Activated CD8-positive, alpha-beta memory T cell treated with anti-CD3 and anti-CD28 coated beads, Interleukin-2, amount 50 U/mL, for 48 hours (primary cell): ENCODE measurements around the gene SPR.
A peak's percentile ranks its signal among the peaks of the same experiment; 100 is the strongest.

Experiments used
- DNase-seq: peaks from one replicate; pipeline ENCODE4 v3.0.0-alpha.2; 2020

SPR gene

DNA sequence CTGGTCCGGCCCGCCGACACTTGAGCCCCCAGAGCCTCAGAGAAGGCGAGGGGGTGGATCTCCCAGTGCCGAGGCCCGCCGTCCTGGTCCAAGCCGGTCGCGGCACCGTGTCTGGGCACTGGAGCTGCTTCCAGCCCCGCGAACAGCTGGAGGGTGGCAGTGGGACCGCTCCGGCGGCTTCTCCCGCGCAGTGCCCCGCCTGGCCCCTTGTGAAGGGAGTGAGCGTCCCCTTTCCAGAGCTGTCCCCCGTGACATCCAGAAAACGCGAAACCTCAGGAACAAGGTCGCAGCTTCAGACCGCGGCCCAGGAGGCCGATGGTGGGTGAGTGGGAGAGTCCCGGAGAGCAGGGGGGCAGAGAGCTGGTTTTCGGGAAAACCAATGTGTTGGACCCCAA lies 29.5 kb downstream of the SPR start:
- DNase-seq: peak; percentile 61

DNA sequence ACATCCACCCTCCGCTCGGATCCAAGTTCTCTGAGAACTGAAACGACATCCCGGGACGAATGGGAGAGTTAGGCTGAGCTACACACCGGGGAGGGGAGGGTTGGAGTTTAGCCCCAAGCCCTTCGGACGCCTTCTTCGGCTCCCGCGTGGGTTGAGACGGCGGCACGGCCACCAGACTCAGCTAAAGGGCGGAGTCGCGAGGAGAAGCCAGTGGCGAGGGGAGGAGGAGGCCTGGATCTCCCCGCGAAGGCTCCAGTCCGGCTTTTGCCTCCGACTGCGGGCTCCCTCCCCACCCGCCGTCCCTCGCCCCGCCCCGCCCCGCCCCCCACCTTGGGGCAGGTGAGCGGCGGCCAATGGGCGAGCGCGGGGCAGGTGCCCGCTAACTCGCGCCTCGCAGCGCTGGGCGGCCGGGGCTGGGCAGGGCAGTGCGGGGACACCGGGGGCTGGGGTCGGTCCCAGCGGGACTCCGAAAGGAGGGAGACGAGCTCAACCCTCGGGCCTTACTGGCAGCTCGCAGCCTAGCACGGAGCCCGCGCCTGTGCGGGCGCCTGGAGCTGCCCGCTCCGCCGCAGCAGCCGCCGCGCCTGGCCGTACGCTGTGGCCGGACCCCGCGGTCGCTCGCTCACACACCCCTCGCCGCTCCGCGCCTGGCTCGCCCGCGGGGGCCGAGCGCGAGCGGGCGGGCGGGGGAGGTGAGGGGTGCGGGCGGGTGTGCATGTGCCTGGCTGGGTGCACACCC lies 30.1 kb downstream of the SPR start, which contains the start of gene EMX1:
TSS of gene EMX1 (plus strand) at position 382 of the 739 bp plus-strand sequence. CDS start at position 716, 334 bp downstream.
- peak; percentile 71 for DNase-seq

DNA sequence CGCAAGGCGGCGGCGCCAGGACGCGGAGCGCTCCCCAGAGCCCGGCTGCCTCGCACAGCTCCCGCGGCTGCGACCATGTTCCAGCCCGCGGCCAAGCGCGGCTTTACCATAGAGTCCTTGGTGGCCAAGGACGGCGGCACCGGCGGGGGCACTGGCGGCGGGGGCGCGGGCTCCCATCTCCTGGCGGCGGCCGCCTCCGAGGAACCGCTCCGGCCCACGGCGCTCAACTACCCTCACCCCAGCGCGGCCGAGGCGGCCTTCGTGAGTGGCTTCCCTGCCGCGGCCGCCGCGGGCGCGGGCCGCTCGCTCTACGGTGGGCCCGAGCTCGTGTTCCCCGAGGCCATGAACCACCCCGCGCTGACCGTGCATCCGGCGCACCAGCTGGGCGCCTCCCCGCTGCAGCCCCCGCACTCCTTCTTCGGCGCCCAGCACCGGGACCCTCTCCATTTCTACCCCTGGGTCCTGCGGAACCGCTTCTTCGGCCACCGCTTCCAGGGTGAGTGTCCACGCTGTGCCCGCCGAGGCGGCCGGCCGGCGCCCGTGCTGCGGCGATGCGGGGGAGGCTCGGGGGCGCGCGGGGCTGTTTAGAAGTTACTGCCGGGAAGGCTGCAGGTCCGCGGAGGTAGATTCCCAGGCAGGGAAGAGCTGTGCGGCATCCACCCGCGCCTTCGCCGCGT lies 30.8 kb downstream of the SPR start:
- DNase-seq: peak; percentile 63

DNA sequence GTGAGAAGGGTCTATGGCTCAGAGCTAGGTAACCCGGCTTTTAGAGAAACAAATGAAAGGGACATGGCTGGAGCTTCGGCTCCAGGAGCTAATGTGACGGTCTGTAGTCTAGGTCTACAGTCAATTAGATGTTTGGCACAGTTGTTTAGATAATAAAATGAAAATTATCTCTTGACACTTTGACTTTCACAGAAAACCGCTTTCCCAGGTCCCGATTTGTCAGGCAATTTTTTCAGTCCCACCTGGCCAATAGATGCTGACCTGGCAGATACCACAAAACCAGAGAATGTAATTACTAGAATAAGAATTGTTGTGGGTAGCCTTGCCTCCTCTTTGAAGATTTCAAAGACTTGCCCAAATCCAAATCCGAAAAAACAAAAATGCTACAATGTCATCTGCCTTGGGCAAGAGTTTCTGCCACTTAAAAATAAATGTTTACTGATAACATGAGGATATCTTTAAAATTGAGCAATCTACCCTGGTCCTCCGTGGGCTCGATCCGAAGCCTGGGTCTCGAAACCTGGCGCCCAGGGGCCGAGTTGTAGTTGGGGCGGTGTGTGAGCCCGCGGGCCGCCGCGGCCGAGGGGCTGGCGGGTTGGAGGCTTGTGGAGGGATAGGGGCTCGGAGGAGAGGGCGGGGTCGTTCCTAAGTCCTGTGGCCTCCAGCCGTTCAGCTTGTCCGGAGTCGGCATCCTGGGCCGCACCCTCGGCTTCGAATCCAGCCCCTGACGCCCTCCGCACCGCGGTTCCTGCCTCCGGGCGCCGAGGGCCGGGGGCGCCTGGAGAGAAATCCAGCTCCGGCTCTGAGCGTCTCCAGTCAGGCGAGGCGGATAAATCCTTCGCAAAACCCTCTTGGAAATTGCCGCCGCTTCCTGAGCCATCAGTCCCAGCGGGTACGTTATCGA lies 32.5 kb downstream of the SPR start:
- peak; percentile 50 for DNase-seq

- DNase-seq: peak; percentile 67
These were observed 33.3 kb downstream of the SPR start for GRCh38 chr2:72920318-72921087.

GRCh38 chr2:72921088-72921851 lies 34.1 kb downstream of the SPR start:
- DNase-seq: peak; percentile 50

DNA sequence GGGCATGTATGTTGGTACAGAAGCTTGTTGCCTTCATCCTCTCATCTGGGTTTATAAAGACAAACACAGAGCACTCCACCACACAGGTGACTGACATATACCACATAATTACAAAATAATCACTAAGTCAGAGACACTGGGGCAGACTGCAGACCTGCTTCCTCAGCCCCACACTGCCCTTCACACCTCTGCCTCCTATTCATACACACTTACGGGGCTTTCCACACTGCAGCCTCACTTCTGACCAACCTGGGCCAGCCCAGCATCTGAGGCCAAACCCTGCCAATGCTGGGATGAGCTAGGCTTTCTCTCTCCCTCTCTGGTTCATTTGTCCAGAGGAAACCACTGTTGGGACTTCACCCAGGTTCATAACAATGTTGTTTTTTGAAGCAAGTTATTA lies 34.6 kb downstream of the SPR start:
- DNase-seq: no peak

GRCh38 chr2:72923833-72924352 lies 36.7 kb downstream of the SPR start:
- peak; percentile 53 for DNase-seq

- peak; percentile 63 for DNase-seq
These were observed 37.4 kb downstream of the SPR start for GRCh38 chr2:72924353-72925240.

DNA sequence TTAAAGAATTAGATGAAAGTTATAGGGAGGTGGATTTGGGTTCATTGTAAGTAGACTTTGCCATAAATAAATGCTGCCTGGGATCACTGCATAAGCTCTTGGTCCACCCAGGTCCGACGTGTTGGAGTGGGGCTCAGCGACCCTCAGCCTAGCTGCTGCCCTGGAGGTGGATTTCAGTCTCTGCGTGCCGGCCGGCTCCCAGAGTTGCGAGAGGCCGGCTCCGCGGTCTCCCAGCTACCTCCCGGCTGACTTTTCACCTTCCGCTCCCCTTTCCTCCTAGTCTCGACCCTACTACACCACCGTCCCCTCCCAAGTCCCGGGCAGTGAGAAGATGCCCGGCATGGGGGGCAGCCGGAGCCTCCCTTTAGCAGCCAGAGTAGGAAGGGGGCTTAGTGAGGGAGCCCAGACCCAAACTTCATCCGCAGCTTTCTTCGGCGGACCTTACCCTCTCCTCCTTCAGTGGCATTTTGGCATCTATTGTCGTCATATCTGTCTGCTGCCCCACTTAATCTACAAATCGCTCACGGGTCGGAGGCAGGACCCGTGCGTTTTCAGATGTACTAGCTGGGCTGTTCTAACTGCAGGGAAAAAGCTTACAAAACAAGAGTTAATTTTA lies 38.2 kb downstream of the SPR start:
- DNase-seq: peak; percentile 50

- peak; percentile 10 for DNase-seq
These were observed 39.2 kb downstream of the SPR start for GRCh38 chr2:72926368-72926767.

DNA sequence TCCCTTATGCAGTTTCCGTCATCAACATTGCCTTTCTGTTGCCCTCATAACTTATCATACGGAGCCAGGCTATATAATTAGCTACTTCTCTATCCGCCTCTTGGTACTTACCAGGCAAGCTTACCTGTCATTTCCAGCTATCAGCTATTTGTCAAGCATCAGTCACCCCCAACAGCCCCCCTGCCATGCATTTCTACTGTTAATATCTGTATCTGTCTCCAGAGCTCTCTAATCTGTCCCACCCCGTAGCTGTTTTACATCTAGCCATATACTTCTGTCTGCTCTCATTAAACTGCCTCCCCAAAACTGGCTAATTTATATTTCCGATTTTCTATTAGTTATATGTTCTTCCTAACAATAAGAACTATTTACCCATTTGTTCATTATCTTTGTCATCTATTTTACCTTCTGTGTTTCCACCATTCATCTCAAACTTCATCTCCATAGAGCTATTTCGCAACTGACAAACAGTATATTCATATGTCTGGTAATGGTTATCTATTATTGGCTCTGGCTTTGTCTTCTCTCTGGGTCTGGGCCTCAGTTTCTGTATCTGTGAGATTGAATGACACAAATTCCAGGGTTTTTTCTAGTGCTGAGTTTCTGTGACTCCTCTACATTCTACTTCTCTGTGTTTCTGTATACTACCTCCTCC lies 39.7 kb downstream of the SPR start:
- DNase-seq: no peak

GRCh38 chr2:72927619-72928550 lies 40.7 kb downstream of the SPR start:
- DNase-seq: peak; percentile 42

DNA sequence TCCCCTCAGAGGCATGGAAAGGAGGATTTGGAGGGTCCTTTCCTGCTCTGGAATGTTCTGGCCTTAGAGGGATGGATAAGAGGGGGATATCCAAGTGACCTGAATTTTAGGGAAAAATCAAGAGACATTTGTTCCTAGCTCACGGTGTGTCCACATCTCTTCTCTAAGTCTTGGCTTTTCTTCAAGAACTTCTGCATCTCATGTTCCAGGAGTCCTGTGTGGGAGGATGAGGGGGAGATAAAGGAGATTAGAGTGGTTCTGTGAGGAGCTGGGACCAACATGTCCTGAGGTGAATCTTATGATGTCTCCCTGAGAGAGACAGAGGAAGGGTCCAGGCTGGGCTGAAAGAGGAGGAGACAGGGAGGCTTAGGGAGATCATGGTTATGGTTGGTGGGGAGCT lies 41.8 kb downstream of the SPR start:
- DNase-seq: no peak

GRCh38 chr2:72931280-72931910 lies 44.2 kb downstream of the SPR start:
- peak; percentile 71 for DNase-seq

GRCh38 chr2:72932045-72932740 lies 45.0 kb downstream of the SPR start:
- DNase-seq: no peak

GRCh38 chr2:72932805-72933204 lies 45.6 kb downstream of the SPR start:
- DNase-seq: no peak
